A673 (cell line): ENCODE results near the gene PCBP3.

ENCODE experiments used
- EZH2 ChIP-seq: fragments of 200-600 bp; sonication (generic); IDR thresholded peaks from 2 replicates; pipeline ENCODE4 v1.6.1; 2017; ENCODE audit warnings: borderline replicate concordance, low read depth, mild to moderate bottlenecking, mixed read lengths, antibody characterized with exemption, low read length; ENCODE audit not compliant: poor library complexity, severe bottlenecking
- TF ChIP-seq, protein P1 (sequence below): fragments of 300-800, 200-600 bp; sonication (generic); conservative IDR thresholded peaks from 2 replicates; pipeline ENCODE4 v1.5.1; 2017; ENCODE audit warnings: low read depth, mild to moderate bottlenecking, antibody characterized with exemption, low read length, moderate library complexity, mixed read lengths

DNA sequence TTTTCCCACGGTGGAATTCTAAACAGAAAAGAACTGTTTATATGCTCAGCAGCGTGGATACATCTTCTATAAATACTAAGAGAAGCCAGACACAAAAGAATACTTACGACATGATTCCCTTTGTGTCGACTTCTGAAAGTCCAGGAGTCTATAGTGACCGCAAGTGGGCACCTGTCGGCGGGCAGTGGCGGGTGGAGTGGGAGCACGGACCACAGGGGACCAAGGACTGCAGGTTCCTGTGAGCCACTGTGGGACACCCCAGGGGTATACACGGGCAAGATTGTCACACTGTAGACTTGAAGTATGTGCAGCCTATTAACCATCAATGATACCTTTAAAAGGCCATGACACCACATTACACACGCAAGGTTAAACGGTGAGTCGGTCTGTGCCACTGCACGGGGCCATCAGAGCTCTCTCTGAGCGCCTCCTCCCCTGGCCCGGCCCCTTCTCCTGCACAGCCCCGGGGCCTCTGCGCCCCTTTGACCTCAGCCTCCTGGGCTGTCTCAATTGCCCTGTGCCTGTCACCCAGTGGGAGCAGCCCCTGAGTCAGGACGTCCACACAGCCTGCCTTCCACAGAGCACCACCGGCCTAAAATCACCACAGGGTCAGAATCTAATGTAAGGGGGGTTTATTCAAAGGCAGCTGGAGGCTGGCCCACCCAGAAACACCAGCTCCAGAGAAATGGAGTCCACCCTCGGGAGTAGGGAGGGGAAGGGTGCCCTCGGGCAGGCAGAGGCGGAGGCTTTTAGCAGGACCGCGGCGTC lies 248.0 kb downstream of the PCBP3 start:
- TF ChIP-seq, protein P1, sequence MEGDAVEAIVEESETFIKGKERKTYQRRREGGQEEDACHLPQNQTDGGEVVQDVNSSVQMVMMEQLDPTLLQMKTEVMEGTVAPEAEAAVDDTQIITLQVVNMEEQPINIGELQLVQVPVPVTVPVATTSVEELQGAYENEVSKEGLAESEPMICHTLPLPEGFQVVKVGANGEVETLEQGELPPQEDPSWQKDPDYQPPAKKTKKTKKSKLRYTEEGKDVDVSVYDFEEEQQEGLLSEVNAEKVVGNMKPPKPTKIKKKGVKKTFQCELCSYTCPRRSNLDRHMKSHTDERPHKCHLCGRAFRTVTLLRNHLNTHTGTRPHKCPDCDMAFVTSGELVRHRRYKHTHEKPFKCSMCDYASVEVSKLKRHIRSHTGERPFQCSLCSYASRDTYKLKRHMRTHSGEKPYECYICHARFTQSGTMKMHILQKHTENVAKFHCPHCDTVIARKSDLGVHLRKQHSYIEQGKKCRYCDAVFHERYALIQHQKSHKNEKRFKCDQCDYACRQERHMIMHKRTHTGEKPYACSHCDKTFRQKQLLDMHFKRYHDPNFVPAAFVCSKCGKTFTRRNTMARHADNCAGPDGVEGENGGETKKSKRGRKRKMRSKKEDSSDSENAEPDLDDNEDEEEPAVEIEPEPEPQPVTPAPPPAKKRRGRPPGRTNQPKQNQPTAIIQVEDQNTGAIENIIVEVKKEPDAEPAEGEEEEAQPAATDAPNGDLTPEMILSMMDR = no peak
- no peak for TF ChIP-seq EZH2
